Endothelial cell of umbilical vein (primary cell): Measurements from ENCODE around the gene EP300. TPM values are rescaled to one million over a fixed set of nuclear protein-coding genes. Genes with fewer than 3 reads are reported as not detected.

Experiments used
- BruUV-seq: library from RNA; stranded (reverse); fragments of 400-500 nt; replicated peaks from 2 replicates; lab custom pipeline; 2021; lab: Mats Ljungman, UMichigan
- CTCF ChIA-PET: fragments of 300-600, 350-600 bp; sonication (Branson Sonifier 250); formaldehyde crosslinking; loops from one replicate; lab custom pipeline; 2021; ENCODE audit warnings: antibody characterized with exemption, inconsistent platforms; lab: Charles Lee
- POLR2A ChIA-PET: fragments of 300-600, 350-600 bp; sonication (Branson Sonifier 250); formaldehyde crosslinking; loops from one replicate; lab custom pipeline; 2021; ENCODE audit warnings: antibody characterized with exemption, inconsistent platforms; lab: Charles Lee
- DNase-seq: peaks from one replicate; pipeline ENCODE4 v3.0.0-alpha.2; 2011; ENCODE audit warnings: low read depth, low spot score
- FAIRE-seq: peaks from 2 replicates; lab custom pipeline; 2011; peaks lifted over from hg19 to GRCh38; lab: Jason Lieb, UNC
- H2AFZ ChIP-seq: 2 replicates; pipeline ENCODE4 v1.6.0; 2012; ENCODE audit warnings: low read depth, low read length, control low read depth, inconsistent platforms
- H3K27ac ChIP-seq: 2 replicates; pipeline ENCODE4 v1.5.1; 2011; ENCODE audit warnings: low read depth, mild to moderate bottlenecking, control low read depth, low read length, moderate library complexity; ENCODE audit not compliant: insufficient read depth
- H3K27me3 ChIP-seq, 2 experiments: 2 replicates each; pipeline versions ENCODE4 v1.6.0 to v1.6.1; 2011; ENCODE audit warnings: low read length in 2 of 2, mixed read lengths in 1 of 2; ENCODE audit not compliant: control insufficient read depth in 2 of 2, insufficient read depth in 2 of 2
- H3K36me3 ChIP-seq, 2 experiments: 2 replicates in 1 of 2; 3 replicates in 1 of 2; pipeline ENCODE4 v1.5.1; 2011; ENCODE audit warnings: low read length in 2 of 2, mild to moderate bottlenecking in 1 of 2, moderate library complexity in 1 of 2; ENCODE audit not compliant: control insufficient read depth in 2 of 2, insufficient read depth in 2 of 2; ENCODE audit errors: extremely low read depth in 1 of 2
- H3K4me1 ChIP-seq: 3 replicates; pipeline ENCODE4 v1.5.1; 2011; ENCODE audit warnings: mild to moderate bottlenecking, low read length; ENCODE audit not compliant: control insufficient read depth, insufficient read depth; ENCODE audit errors: extremely low read depth
- H3K4me2 ChIP-seq: 2 replicates; pipeline ENCODE4 v1.6.1; 2011; ENCODE audit warnings: low read length, control low read depth, mixed read lengths; ENCODE audit not compliant: insufficient read depth
- H3K4me3 ChIP-seq, 3 experiments: fragments of 200-600 bp in 1 of 3; sonication (generic), shearing (Covaris generic) in 1 of 3; replicated peaks in 1 of 3; 2 replicates each; pipeline ENCODE4 v1.5.1; 2011 to 2016; ENCODE audit warnings: control low read depth in 3 of 3, low read length in 3 of 3, mild to moderate bottlenecking in 2 of 3, inconsistent platforms in 1 of 3, low read depth in 1 of 3, moderate library complexity in 1 of 3; ENCODE audit not compliant: insufficient read depth in 1 of 3
- H3K79me2 ChIP-seq: 2 replicates; pipeline ENCODE4 v1.6.0; 2012; ENCODE audit warnings: low read length, inconsistent platforms; ENCODE audit not compliant: control insufficient read depth, insufficient read depth
- H3K9ac ChIP-seq: replicated peaks from 2 replicates; pipeline ENCODE3; 2011; ENCODE audit warnings: low read length, control low read depth; ENCODE audit not compliant: insufficient read depth; ENCODE audit errors: extremely low read depth
- H3K9me1 ChIP-seq: replicated peaks from 3 replicates; pipeline ENCODE4 v1.6.0; 2011; ENCODE audit warnings: mild to moderate bottlenecking, low read length; ENCODE audit not compliant: control insufficient read depth, insufficient read depth; ENCODE audit errors: extremely low read depth
- H3K9me3 ChIP-seq: replicated peaks from 2 replicates; pipeline ENCODE4 v1.5.1; 2012; ENCODE audit warnings: low read length, inconsistent platforms; ENCODE audit not compliant: control insufficient read depth, insufficient read depth
- H4K20me1 ChIP-seq: replicated peaks from 2 replicates; pipeline ENCODE3; 2011; ENCODE audit warnings: mild to moderate bottlenecking, low read length; ENCODE audit not compliant: control insufficient read depth, insufficient read depth; ENCODE audit errors: extremely low read depth
- EZH2 ChIP-seq: IDR thresholded peaks from 2 replicates; pipeline ENCODE4 v1.6.1; 2012; ENCODE audit warnings: borderline replicate concordance, low read depth, mild to moderate bottlenecking, moderate library complexity, low read length, inconsistent platforms; ENCODE audit not compliant: severe bottlenecking
- FOS ChIP-seq: IDR thresholded peaks from 2 replicates; pipeline ENCODE4 v1.6.1; 2011; ENCODE audit warnings: mild to moderate bottlenecking, low read length, moderate library complexity, borderline replicate concordance; ENCODE audit not compliant: insufficient read depth
- GATA2 ChIP-seq: IDR thresholded peaks from 2 replicates; pipeline ENCODE4 v1.7.0; 2011; ENCODE audit warnings: low read depth, mild to moderate bottlenecking, moderate library complexity, mixed read lengths, low read length; ENCODE audit not compliant: insufficient read length, insufficient read depth
- JUN ChIP-seq: IDR thresholded peaks from 2 replicates; pipeline ENCODE4 v1.6.1; 2011; ENCODE audit warnings: borderline replicate concordance, low read depth; ENCODE audit not compliant: insufficient read length, insufficient read depth
- MAX ChIP-seq: IDR thresholded peaks from 2 replicates; pipeline ENCODE4 v1.6.1; 2011; ENCODE audit not compliant: insufficient read depth, insufficient read length
- MYC ChIP-seq: IDR thresholded peaks from one replicate; pipeline ENCODE4 v1.6.1; 2011; ENCODE audit warnings: mild to moderate bottlenecking, low read depth, low read length
- POLR2A ChIP-seq: IDR thresholded peaks from 2 replicates; pipeline ENCODE4 v1.6.1; 2012; ENCODE audit warnings: low read depth, mild to moderate bottlenecking, control low read depth, low read length
- POLR2AphosphoS5 ChIP-seq: IDR thresholded peaks from 2 replicates; pipeline ENCODE4 v1.6.1; 2012; ENCODE audit warnings: low read depth, mild to moderate bottlenecking, control low read depth, low read length, moderate library complexity; ENCODE audit not compliant: insufficient read depth
- dilution Hi-C: fragments of 300-500 bp; cut with MboI; formaldehyde crosslinking; loops from one replicate; pipeline ENCODE4 v1.15.0; 2019; ENCODE audit warnings: low sequenced_read_pairs; ENCODE audit not compliant: extremely low pct_ligation_motif_present
- intact Hi-C: fragments of 100-400 bp; cut with micrococcal nuclease; formaldehyde crosslinking; loops from one replicate; pipeline ENCODE4 v1.10.0; 2022
- polyA plus RNA-seq, 4 experiments: library from polyadenylated mRNA; depleted of rRNA in 3 of 4; stranded (reverse) in 3 of 4; unstranded in 1 of 4; fragments of >200 nt; gene quantifications; 2 replicates each; pipeline versions ENCODE4 v1.2.1 to v1.2.3, GENCODE V29; 2011 to 2012; ENCODE audit warnings: missing spikeins in 1 of 4
- total RNA-seq: library from RNA; stranded (reverse); gene quantifications from 2 replicates; pipeline ENCODE4 v1.2.3, GENCODE V29; 2021
- TF ChIP-seq, protein P1 (sequence below), 2 donors: IDR thresholded peaks; 1 replicate in 1 of 2; 2 replicates in 1 of 2; pipeline ENCODE4 v1.5.1; 2011; ENCODE audit warnings: low read length in 2 of 2, mild to moderate bottlenecking in 2 of 2, moderate library complexity in 2 of 2, control low read depth in 1 of 2, inconsistent platforms in 1 of 2, low read depth in 1 of 2; ENCODE audit not compliant: insufficient read depth in 1 of 2; ENCODE audit errors: extremely low read depth in 1 of 2

The EP300 gene
- total and polyA plus RNA-seq, 2 donors (not counting 3 experiments of a cell fraction or from before 2014, with no cell fraction given): 24.4 to 63.0 TPM

- CTCF ChIA-PET: interaction anchor here (0.6 to 2.3 kb wide), 4 partner anchors 9 to 249 kb away, joined by 3 to 9 read pairs (median 6); no protein-coding TSS in a partner anchor
- Histone ChIP-seq H3K9me1 (no peaks in the 10 kb centered on the region), H3K4me3 (no peak overlapping the region), H3K4me1 (no peaks in the 10 kb centered on the region), H3K36me3 (peaks cover 37 to 41% of the 10 kb centered on the region in 2 experiments), H2AFZ (no peak overlapping the region), H3K4me2 (no peak overlapping the region), H4K20me1 (no peaks in the 10 kb centered on the region), H3K79me2 (no peaks in the 10 kb centered on the region), H3K27me3 (no peaks in the 10 kb centered on the region), H3K9me3 (no peaks in the 10 kb centered on the region), H3K9ac (no peak overlapping the region), H3K27ac (no peak overlapping the region)
- intact Hi-C loops (no loop called here), dilution Hi-C loops (no loop called here)
- POLR2A ChIA-PET: no interaction called here
- DNase-seq (no peak), FAIRE-seq (no peak)
- BruUV-seq: no TSS peak
- TF ChIP-seq, protein P1, sequence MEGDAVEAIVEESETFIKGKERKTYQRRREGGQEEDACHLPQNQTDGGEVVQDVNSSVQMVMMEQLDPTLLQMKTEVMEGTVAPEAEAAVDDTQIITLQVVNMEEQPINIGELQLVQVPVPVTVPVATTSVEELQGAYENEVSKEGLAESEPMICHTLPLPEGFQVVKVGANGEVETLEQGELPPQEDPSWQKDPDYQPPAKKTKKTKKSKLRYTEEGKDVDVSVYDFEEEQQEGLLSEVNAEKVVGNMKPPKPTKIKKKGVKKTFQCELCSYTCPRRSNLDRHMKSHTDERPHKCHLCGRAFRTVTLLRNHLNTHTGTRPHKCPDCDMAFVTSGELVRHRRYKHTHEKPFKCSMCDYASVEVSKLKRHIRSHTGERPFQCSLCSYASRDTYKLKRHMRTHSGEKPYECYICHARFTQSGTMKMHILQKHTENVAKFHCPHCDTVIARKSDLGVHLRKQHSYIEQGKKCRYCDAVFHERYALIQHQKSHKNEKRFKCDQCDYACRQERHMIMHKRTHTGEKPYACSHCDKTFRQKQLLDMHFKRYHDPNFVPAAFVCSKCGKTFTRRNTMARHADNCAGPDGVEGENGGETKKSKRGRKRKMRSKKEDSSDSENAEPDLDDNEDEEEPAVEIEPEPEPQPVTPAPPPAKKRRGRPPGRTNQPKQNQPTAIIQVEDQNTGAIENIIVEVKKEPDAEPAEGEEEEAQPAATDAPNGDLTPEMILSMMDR (IDR thresholded peaks at IDR 0.05; ENCODE audit: extremely low read depth in 1 of 2, insufficient read depth in 1 of 2, low read depth in 1 of 2, low read length in 2 of 2): no peak
- no peak for TF ChIP-seq POLR2AphosphoS5
- no peak for TF ChIP-seq JUN
- TF ChIP-seq GATA2: no peak
- no peak for TF ChIP-seq MAX
- TF ChIP-seq FOS: no peak
- no peak for TF ChIP-seq POLR2A
- TF ChIP-seq MYC: no peak
- no peak for TF ChIP-seq EZH2
Measured at GRCh38 chr22:41171996-41172395, 79.6 kb downstream of the EP300 start.
